K562 treated with DMSO at 1 percent for 12 hours (cell line): ENCODE measurements around the gene NBR1. TPM values are rescaled to one million over a fixed set of nuclear protein-coding genes. Genes with fewer than 3 reads are reported as not detected.

Source experiments
- total RNA-seq: library from RNA; unstranded; fragments of 300-600 nt; gene quantifications from 2 replicates; pipeline ENCODE4 v1.2.3, GENCODE V29; 2022; ENCODE audit not compliant: insufficient read depth

The NBR1 gene, protein sequence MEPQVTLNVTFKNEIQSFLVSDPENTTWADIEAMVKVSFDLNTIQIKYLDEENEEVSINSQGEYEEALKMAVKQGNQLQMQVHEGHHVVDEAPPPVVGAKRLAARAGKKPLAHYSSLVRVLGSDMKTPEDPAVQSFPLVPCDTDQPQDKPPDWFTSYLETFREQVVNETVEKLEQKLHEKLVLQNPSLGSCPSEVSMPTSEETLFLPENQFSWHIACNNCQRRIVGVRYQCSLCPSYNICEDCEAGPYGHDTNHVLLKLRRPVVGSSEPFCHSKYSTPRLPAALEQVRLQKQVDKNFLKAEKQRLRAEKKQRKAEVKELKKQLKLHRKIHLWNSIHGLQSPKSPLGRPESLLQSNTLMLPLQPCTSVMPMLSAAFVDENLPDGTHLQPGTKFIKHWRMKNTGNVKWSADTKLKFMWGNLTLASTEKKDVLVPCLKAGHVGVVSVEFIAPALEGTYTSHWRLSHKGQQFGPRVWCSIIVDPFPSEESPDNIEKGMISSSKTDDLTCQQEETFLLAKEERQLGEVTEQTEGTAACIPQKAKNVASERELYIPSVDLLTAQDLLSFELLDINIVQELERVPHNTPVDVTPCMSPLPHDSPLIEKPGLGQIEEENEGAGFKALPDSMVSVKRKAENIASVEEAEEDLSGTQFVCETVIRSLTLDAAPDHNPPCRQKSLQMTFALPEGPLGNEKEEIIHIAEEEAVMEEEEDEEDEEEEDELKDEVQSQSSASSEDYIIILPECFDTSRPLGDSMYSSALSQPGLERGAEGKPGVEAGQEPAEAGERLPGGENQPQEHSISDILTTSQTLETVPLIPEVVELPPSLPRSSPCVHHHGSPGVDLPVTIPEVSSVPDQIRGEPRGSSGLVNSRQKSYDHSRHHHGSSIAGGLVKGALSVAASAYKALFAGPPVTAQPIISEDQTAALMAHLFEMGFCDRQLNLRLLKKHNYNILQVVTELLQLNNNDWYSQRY
- 23.5 and 72.9 TPM in 2 replicates for total RNA-seq

DNA sequence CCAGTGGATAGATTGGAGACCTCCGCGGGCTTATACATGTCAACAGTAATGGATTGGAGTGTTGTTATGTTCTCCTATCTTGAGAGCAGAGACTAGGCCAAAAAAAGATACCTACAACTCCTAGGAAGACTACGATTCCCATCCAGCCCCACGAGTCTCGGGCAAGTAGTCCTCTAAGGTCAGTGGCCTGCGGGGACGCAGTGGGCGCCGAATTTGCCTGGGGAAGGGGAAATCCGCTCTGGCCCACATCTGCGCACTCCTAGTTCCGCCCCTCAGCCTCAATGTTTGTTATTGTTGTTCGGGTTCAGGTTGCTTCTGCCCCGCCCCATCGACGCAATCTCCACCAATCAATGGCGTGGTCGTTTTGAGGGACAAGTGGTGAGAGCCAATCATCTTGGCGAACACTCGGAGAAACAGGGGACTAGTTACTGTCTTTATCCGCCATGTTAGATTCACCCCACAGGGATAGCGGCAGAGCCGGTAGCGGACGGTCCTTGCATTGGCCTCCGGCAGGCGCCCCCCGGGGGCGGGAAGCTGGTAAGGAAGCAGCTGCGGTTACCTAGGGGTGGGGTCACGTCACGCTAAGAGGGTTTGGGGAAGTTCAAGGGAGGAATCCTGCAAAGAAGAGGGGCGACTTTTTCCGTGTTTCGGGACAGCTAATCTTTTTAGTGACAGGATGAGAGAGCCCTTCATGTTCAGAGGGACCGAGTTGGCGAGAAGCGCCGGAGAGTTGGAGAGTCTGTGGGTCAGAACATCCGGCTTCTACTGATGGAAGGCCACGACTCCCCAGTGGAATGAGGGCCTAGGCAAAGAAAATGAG, at the start of gene NBR1:
Gene NBR1 (plus strand): TSS at position 449 of the 820 bp plus-strand sequence. CDS start 4,586 bp downstream, outside the sequence.

DNA sequence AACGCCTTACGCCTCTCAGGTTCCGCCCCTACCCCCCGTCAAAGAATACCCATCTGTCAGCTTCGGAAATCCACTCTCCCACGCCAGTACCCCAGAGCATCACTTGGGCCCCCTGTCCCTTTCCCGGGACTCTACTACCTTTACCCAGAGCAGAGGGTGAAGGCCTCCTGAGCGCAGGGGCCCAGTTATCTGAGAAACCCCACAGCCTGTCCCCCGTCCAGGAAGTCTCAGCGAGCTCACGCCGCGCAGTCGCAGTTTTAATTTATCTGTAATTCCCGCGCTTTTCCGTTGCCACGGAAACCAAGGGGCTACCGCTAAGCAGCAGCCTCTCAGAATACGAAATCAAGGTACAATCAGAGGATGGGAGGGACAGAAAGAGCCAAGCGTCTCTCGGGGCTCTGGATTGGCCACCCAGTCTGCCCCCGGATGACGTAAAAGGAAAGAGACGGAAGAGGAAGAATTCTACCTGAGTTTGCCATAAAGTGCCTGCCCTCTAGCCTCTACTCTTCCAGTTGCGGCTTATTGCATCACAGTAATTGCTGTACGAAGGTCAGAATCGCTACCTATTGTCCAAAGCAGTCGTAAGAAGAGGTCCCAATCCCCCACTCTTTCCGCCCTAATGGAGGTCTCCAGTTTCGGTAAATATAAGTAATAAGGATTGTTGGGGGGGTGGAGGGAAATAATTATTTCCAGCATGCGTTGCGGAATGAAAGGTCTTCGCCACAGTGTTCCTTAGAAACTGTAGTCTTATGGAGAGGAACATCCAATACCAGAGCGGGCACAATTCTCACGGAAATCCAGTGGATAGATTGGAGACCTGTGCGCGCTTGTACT, 45.7 kb upstream of the NBR1 start, which contains the start of gene BRCA1:
Gene BRCA1 (minus strand): TSS at position 232 of the 834 bp plus-strand sequence. CDS start 1,268 bp downstream, outside the sequence.

GRCh38 chr17:43211480-43212402, 40.7 kb downstream of the NBR1 start, which contains the start of gene TMEM106A:
Gene TMEM106A, plus strand, starts transcription at chr17:43211875. Its CDS starts 1,167 bp downstream, at chr17:43213042.

GRCh38 chr17:43228020-43228782, 57.2 kb downstream of the NBR1 start, which contains the start of gene CCDC200:
Gene CCDC200, minus strand, starts transcription at chr17:43228623. Its CDS starts 69 bp downstream, at chr17:43228554.

DNA sequence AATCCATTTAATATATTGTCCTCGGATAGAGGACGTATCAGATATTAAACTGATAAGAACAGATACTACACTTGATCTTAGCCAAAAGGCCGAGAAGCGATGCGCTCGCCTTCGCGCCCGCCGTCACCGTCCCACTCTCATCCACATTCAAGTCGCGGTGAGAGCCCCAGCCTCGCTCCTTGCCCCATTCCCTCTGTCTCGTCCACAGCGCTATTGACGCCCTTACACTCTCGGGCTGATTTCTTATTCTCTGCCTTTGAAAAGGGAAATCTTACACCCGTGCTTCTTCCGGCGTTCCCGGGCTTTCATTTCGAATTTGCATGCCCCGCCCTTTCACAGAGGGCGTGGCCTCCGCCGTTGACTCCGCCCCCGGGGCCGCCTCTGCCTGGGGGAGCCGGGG, 62.9 kb downstream of the NBR1 start, which contains the start of gene RNU2-1:
Gene RNU2-1 (minus strand): TSS at position 101 of the 400 bp plus-strand sequence.

Other genes with a start within 250 kb of the NBR1 start
- 23.1 and 31.4 TPM in 2 replicates for gene AARSD1, start 206.8 kb upstream of the NBR1 start, total RNA-seq
- 1.7 and 2.2 TPM in 2 replicates for gene PTGES3L, start 191.1 kb upstream of the NBR1 start, total RNA-seq
- gene RUNDC1, start 190.6 kb upstream of the NBR1 start, total RNA-seq, result 9.1 and 17.5 TPM in 2 replicates
- gene RPL27, start 172.8 kb upstream of the NBR1 start, total RNA-seq, result 4,551 and 6,279 TPM in 2 replicates
- 41.3 and 45.4 TPM in 2 replicates for gene IFI35, start 164.4 kb upstream of the NBR1 start, total RNA-seq
- 299 and 397 TPM in 2 replicates for gene VAT1, start 148.8 kb upstream of the NBR1 start, total RNA-seq
- gene RND2, start 146.0 kb upstream of the NBR1 start, total RNA-seq, result 2.0 and 2.7 TPM in 2 replicates
- gene BRCA1, start 45.9 kb upstream of the NBR1 start, total RNA-seq, result 28.0 and 62.6 TPM in 2 replicates
- gene TMEM106A, start 40.7 kb downstream of the NBR1 start, total RNA-seq, result 0.19 TPM in 1 of 2 replicates, not detected in the other
- not detected in 2 replicates for gene CCDC200, start 57.4 kb downstream of the NBR1 start, total RNA-seq
- gene RNU2-1, start 62.8 kb downstream of the NBR1 start, total RNA-seq, result not detected in 2 replicates
- gene ARL4D, start 227.8 kb downstream of the NBR1 start, total RNA-seq, result 5.2 and 7.0 TPM in 2 replicates